GM12878 (cell line): ENCODE measurements around the gene COPS8. TPM values are rescaled to one million over a fixed set of nuclear protein-coding genes. Genes with fewer than 3 reads are reported as not detected.

Experiments used
- ASH2L ChIP-seq: fragments of 300-600, 200-600 bp; sonication (generic); IDR thresholded peaks from 2 replicates; pipeline ENCODE4 v1.6.1; 2017; ENCODE audit warnings: low read depth, mild to moderate bottlenecking, borderline replicate concordance
- BCL11A ChIP-seq: IDR thresholded peaks from 2 replicates; pipeline ENCODE4 v1.6.1; 2011; ENCODE audit warnings: low read depth, low read length
- BRCA1 ChIP-seq: IDR thresholded peaks from 2 replicates; pipeline ENCODE4 v1.6.1; 2011; ENCODE audit warnings: low read depth, low read length, improper control_type of control experiment
- CBX3 ChIP-seq: fragments of 200-600 bp; sonication (generic); IDR thresholded peaks from 2 replicates; pipeline ENCODE4 v1.6.1; 2016; ENCODE audit warnings: low read depth, borderline replicate concordance
- DPF2 ChIP-seq: fragments of 450-650 bp; IDR thresholded peaks from 2 replicates; pipeline ENCODE4 v1.6.1; 2017; ENCODE audit warnings: mild to moderate bottlenecking
- FOXK2 ChIP-seq: fragments of 450-650 bp; IDR thresholded peaks from 2 replicates; pipeline ENCODE4 v1.6.1; 2017; ENCODE audit warnings: mild to moderate bottlenecking, moderate library complexity
- HCFC1 ChIP-seq: fragments of 150-350 bp; IDR thresholded peaks from 2 replicates; pipeline ENCODE4 v1.6.1; 2014; ENCODE audit warnings: low read length
- KDM1A ChIP-seq: fragments of 200-600 bp; sonication (generic); IDR thresholded peaks from 2 replicates; pipeline ENCODE4 v1.6.1; 2016; ENCODE audit warnings: borderline replicate concordance
- MEF2A ChIP-seq: IDR thresholded peaks from 2 replicates; pipeline ENCODE4 v1.6.1; 2011; ENCODE audit warnings: low read depth, mild to moderate bottlenecking, low read length, moderate library complexity; ENCODE audit not compliant: insufficient read depth
- MTA3 ChIP-seq: IDR thresholded peaks from 2 replicates; pipeline ENCODE4 v1.6.1; 2012; ENCODE audit warnings: low read length, inconsistent platforms, borderline replicate concordance
- NFIC ChIP-seq: IDR thresholded peaks from 2 replicates; pipeline ENCODE4 v1.6.1; 2012; ENCODE audit warnings: low read depth, mild to moderate bottlenecking, inconsistent platforms, low read length, moderate library complexity
- NR2C1 ChIP-seq: fragments of 450-650 bp; IDR thresholded peaks from 2 replicates; pipeline ENCODE4 v1.6.1; 2017; ENCODE audit warnings: antibody characterized with exemption, mild to moderate bottlenecking, moderate library complexity
- PAX8 ChIP-seq: fragments of 450-650 bp; IDR thresholded peaks from 2 replicates; pipeline ENCODE4 v1.6.1; 2017; ENCODE audit warnings: mild to moderate bottlenecking, moderate library complexity
- RB1 ChIP-seq: fragments of 450-650 bp; formaldehyde crosslinking; IDR thresholded peaks from 2 replicates; pipeline ENCODE4 v1.6.1; 2017; ENCODE audit warnings: mild to moderate bottlenecking, borderline replicate concordance
- RELA ChIP-seq: fragments of 450-650 bp; IDR thresholded peaks from 2 replicates; pipeline ENCODE4 v1.8.0; 2014; ENCODE audit warnings: borderline replicate concordance; ENCODE audit not compliant: partially characterized antibody
- REST ChIP-seq: IDR thresholded peaks from 2 replicates; pipeline ENCODE4 v1.6.1; 2012; ENCODE audit warnings: mild to moderate bottlenecking, low read depth, low read length
- STAT1 ChIP-seq: fragments of 450-650 bp; conservative IDR thresholded peaks from 2 replicates; pipeline ENCODE4 v1.6.1; 2014; ENCODE audit warnings: antibody characterized with exemption, mild to moderate bottlenecking
- YBX1 ChIP-seq: fragments of 450-650 bp; IDR thresholded peaks from 2 replicates; pipeline ENCODE4 v1.6.1; 2016; ENCODE audit warnings: antibody characterized with exemption
- ZNF622 ChIP-seq: fragments of 450-650 bp; IDR thresholded peaks from 2 replicates; pipeline ENCODE4 v1.6.1; 2017; ENCODE audit warnings: mild to moderate bottlenecking, inconsistent platforms
- polyA plus RNA-seq, 11 experiments: library from polyadenylated mRNA; depleted of rRNA in 4 of 11; unstranded in 6 of 11; stranded (reverse) in 5 of 11; fragments of >200 nt; fragmentation: Nextera tagmentation in 4 of 11; fragmentation: Illumina TruSeq in 1 of 11; extraction: Ambion mirVana in 4 of 11; extraction: Trizol in 1 of 11; gene quantifications; 1 replicate in 1 of 11; 2 replicates in 10 of 11; pipeline versions ENCODE4 v1.2.1 to v1.2.3, GENCODE V29; 2011 to 2016; ENCODE audit warnings: inconsistent platforms in 2 of 11, missing spikeins in 2 of 11, low read depth in 1 of 11
- total RNA-seq, 4 experiments: library from RNA; depleted of rRNA in 3 of 4; stranded (reverse); fragments of >200 nt in 3 of 4; fragmentation: Illumina TruSeq in 1 of 4; extraction: Trizol in 1 of 4; gene quantifications; 2 replicates each; pipeline versions ENCODE4 v1.2.1 to v1.2.3, GENCODE V29; 2013 to 2021
- TF ChIP-seq, protein P1 (sequence below): fragments of 450-650 bp; IDR thresholded peaks from 2 replicates; pipeline ENCODE4 v1.6.1; 2017; ENCODE audit warnings: mild to moderate bottlenecking, low read depth, inconsistent platforms; ENCODE audit not compliant: poor library complexity, severe bottlenecking
- TF ChIP-seq, protein P2 (sequence below): fragments of 450-650 bp; IDR thresholded peaks from 2 replicates; pipeline ENCODE4 v1.6.1; 2017; ENCODE audit warnings: mild to moderate bottlenecking, moderate library complexity

COPS8 gene
- total and polyA plus RNA-seq, 10 of the 15 experiments (the other 5 are each of a cell fraction or from before 2014, with no cell fraction given): 44.0 to 134 (median 107) TPM

GRCh38 chr2:237085248-237086221, at the start of gene COPS8 (continued):
- TF ChIP-seq FOXK2 (peak; percentile 69), RELA (peak; percentile 88), DPF2 (peak; percentile 70), MTA3 (no peak), STAT1 (no peak), MEF2A (peak; percentile 46; the same call in 1 of the 2 replicates), HCFC1 (peak; percentile 86), PAX8 (no peak), KDM1A (no peak), RB1 (peak; percentile 90), REST (no peak), CBX3 (no peak), NR2C1 (peak; percentile 76), YBX1 (no peak), ZNF622 (no peak), ASH2L (no peak), BRCA1 (no peak), NFIC (peak; percentile 22; the same call in 1 of the 2 replicates), BCL11A (no peak)
- TF ChIP-seq, protein P1, sequence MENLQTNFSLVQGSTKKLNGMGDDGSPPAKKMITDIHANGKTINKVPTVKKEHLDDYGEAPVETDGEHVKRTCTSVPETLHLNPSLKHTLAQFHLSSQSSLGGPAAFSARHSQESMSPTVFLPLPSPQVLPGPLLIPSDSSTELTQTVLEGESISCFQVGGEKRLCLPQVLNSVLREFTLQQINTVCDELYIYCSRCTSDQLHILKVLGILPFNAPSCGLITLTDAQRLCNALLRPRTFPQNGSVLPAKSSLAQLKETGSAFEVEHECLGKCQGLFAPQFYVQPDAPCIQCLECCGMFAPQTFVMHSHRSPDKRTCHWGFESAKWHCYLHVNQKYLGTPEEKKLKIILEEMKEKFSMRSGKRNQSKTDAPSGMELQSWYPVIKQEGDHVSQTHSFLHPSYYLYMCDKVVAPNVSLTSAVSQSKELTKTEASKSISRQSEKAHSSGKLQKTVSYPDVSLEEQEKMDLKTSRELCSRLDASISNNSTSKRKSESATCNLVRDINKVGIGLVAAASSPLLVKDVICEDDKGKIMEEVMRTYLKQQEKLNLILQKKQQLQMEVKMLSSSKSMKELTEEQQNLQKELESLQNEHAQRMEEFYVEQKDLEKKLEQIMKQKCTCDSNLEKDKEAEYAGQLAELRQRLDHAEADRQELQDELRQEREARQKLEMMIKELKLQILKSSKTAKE: peak; percentile 92
- TF ChIP-seq, protein P2, sequence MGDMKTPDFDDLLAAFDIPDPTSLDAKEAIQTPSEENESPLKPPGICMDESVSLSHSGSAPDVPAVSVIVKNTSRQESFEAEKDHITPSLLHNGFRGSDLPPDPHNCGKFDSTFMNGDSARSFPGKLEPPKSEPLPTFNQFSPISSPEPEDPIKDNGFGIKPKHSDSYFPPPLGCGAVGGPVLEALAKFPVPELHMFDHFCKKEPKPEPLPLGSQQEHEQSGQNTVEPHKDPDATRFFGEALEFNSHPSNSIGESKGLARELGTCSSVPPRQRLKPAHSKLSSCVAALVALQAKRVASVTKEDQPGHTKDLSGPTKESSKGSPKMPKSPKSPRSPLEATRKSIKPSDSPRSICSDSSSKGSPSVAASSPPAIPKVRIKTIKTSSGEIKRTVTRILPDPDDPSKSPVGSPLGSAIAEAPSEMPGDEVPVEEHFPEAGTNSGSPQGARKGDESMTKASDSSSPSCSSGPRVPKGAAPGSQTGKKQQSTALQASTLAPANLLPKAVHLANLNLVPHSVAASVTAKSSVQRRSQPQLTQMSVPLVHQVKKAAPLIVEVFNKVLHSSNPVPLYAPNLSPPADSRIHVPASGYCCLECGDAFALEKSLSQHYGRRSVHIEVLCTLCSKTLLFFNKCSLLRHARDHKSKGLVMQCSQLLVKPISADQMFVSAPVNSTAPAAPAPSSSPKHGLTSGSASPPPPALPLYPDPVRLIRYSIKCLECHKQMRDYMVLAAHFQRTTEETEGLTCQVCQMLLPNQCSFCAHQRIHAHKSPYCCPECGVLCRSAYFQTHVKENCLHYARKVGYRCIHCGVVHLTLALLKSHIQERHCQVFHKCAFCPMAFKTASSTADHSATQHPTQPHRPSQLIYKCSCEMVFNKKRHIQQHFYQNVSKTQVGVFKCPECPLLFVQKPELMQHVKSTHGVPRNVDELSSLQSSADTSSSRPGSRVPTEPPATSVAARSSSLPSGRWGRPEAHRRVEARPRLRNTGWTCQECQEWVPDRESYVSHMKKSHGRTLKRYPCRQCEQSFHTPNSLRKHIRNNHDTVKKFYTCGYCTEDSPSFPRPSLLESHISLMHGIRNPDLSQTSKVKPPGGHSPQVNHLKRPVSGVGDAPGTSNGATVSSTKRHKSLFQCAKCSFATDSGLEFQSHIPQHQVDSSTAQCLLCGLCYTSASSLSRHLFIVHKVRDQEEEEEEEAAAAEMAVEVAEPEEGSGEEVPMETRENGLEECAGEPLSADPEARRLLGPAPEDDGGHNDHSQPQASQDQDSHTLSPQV: no peak
